Fibroblast of lung (primary cell): ENCODE data around the gene CD151. TPM values are rescaled to one million over a fixed set of nuclear protein-coding genes. Genes with fewer than 3 reads are reported as not detected.

Experiments used
- DNase-seq, 2 donors: peaks; one replicate each; pipeline versions ENCODE4 v3.0.0 to v3.0.0-alpha.2; 2010; ENCODE audit warnings: low read depth in 2 of 2
- H2AFZ ChIP-seq: 2 replicates; pipeline ENCODE4 v1.5.1; 2012; ENCODE audit warnings: low read length, control low read depth, inconsistent platforms
- H3K27ac ChIP-seq: 2 replicates; pipeline ENCODE4 v1.5.1; 2011; ENCODE audit warnings: low read length, control low read depth; ENCODE audit not compliant: insufficient read depth
- H3K27me3 ChIP-seq: 2 replicates; pipeline ENCODE4 v1.5.1; 2011; ENCODE audit warnings: mild to moderate bottlenecking, low read length; ENCODE audit not compliant: control insufficient read depth, insufficient read depth
- H3K36me3 ChIP-seq: 2 replicates; pipeline ENCODE4 v1.5.1; 2011; ENCODE audit warnings: low read length; ENCODE audit not compliant: control insufficient read depth, insufficient read depth
- H3K4me1 ChIP-seq: 2 replicates; pipeline ENCODE4 v1.5.1; 2011; ENCODE audit warnings: low read length; ENCODE audit not compliant: control insufficient read depth, insufficient read depth; ENCODE audit errors: extremely low read depth
- H3K4me2 ChIP-seq: 2 replicates; pipeline ENCODE4 v1.5.1; 2011; ENCODE audit warnings: low read length, control low read depth; ENCODE audit not compliant: insufficient read depth; ENCODE audit errors: extremely low read depth
- H3K4me3 ChIP-seq, 4 experiments: fragments of 200-600 bp in 1 of 4; sonication (generic) in 1 of 4; replicated peaks in 1 of 4; 2 replicates each; pipeline ENCODE4 v1.5.1; 2011 to 2016; ENCODE audit warnings: low read length in 4 of 4, low read depth in 3 of 4, mild to moderate bottlenecking in 3 of 4, control low read depth in 2 of 4, inconsistent platforms in 1 of 4, mixed read lengths in 1 of 4; ENCODE audit not compliant: insufficient read depth in 1 of 4; ENCODE audit errors: control extremely low read depth in 1 of 4
- H3K79me2 ChIP-seq: 2 replicates; pipeline ENCODE4 v1.5.1; 2012; ENCODE audit warnings: mild to moderate bottlenecking, low read length, inconsistent platforms; ENCODE audit not compliant: control insufficient read depth, insufficient read depth
- H3K9ac ChIP-seq: 2 replicates; pipeline ENCODE4 v1.5.1; 2011; ENCODE audit warnings: mild to moderate bottlenecking, low read length, control low read depth; ENCODE audit not compliant: insufficient read depth
- H3K9me3 ChIP-seq: 2 replicates; pipeline ENCODE4 v1.5.1; 2012; ENCODE audit warnings: low read depth, low read length; ENCODE audit not compliant: control insufficient read depth, insufficient read depth
- H4K20me1 ChIP-seq: 2 replicates; pipeline ENCODE4 v1.5.1; 2011; ENCODE audit warnings: low read length; ENCODE audit not compliant: control insufficient read depth, insufficient read depth; ENCODE audit errors: extremely low read depth
- CTCF ChIP-seq, 2 donors: IDR thresholded peaks in 1 of 2; conservative IDR thresholded peaks in 1 of 2; 1 replicate in 1 of 2; 2 replicates in 1 of 2; pipeline ENCODE4 v1.5.1; 2011 to 2012; ENCODE audit warnings: low read length in 2 of 2, control low read depth in 1 of 2, inconsistent platforms in 1 of 2, low read depth in 1 of 2, mild to moderate bottlenecking in 1 of 2
- EZH2 ChIP-seq: IDR thresholded peaks from 2 replicates; pipeline ENCODE4 v1.5.1; 2012; ENCODE audit warnings: low read length, control low read depth, mild to moderate bottlenecking; ENCODE audit errors: missing control alignments
- polyA plus RNA-seq, 2 donors: library from polyadenylated mRNA; depleted of rRNA in 1 of 2; stranded (reverse) in 1 of 2; unstranded in 1 of 2; fragments of >200 nt; gene quantifications; 2 replicates each; pipeline ENCODE4 v1.2.1, GENCODE V29; 2011 to 2012; ENCODE audit warnings: missing spikeins in 1 of 2
- total RNA-seq: library from RNA; depleted of rRNA; stranded (reverse); fragments of >200 nt; gene quantifications from 2 replicates; pipeline ENCODE4 v1.2.1, GENCODE V29; 2014

Gene CD151
- total and polyA plus RNA-seq, 2 donors (not counting 1 experiment from before 2014, with no cell fraction given): 547 to 711 TPM

- H3K9ac ChIP-seq: no peak overlapping the region
Observed at GRCh38 chr11:872799-873198, 40.0 kb downstream of the CD151 start.

GRCh38 chr11:873706-874105 lies 41.0 kb downstream of the CD151 start:
- Histone ChIP-seq H3K27ac (no peak overlapping the region), H3K36me3 (peaks cover 3% of the 10 kb centered on the region), H3K79me2 (no peaks in the 10 kb centered on the region), H3K4me3 (no peak overlapping the region), H3K4me2 (no peak overlapping the region), H2AFZ (no peak overlapping the region), H3K4me1 (peaks cover 11% of the 10 kb centered on the region), H3K9me3 (no peaks in the 10 kb centered on the region), H4K20me1 (no peaks in the 10 kb centered on the region), H3K27me3 (no peaks in the 10 kb centered on the region), H3K9ac (no peak overlapping the region)
- DNase-seq: peak in 1 of 2 donors; percentile 49
- TF ChIP-seq CTCF (conservative IDR thresholded peaks at IDR 0.05 in 1 of 2, IDR thresholded peaks at IDR 0.05 in 1 of 2; ENCODE audit: low read depth in 1 of 2, low read length in 2 of 2) (no peak), EZH2 (no peak)

More at GRCh38 chr11:872799-873198, 40.0 kb downstream of the CD151 start:
- DNase-seq: no peak
- no peaks in the 10 kb centered on the region for H3K9me3 ChIP-seq
- H3K27ac ChIP-seq: no peak overlapping the region
- H2AFZ ChIP-seq: no peak overlapping the region
- H3K4me3 ChIP-seq: no peak overlapping the region
- H4K20me1 ChIP-seq: no peaks in the 10 kb centered on the region
- TF ChIP-seq CTCF (conservative IDR thresholded peaks at IDR 0.05 in 1 of 2, IDR thresholded peaks at IDR 0.05 in 1 of 2; ENCODE audit: low read depth in 1 of 2, low read length in 2 of 2): no peak
- no peak for TF ChIP-seq EZH2
- H3K36me3 ChIP-seq: peaks cover 6% of the 10 kb centered on the region
- H3K4me2 ChIP-seq: no peak overlapping the region
- H3K79me2 ChIP-seq: no peaks in the 10 kb centered on the region
- peaks cover 11% of the 10 kb centered on the region for H3K4me1 ChIP-seq
- H3K27me3 ChIP-seq: no peaks in the 10 kb centered on the region

GRCh38 chr11:875203-875602 lies 42.5 kb downstream of the CD151 start:
- Histone ChIP-seq H3K4me1 (peaks cover 11% of the 10 kb centered on the region), H3K36me3 (no peaks in the 10 kb centered on the region), H2AFZ (no peak overlapping the region), H4K20me1 (no peaks in the 10 kb centered on the region), H3K9ac (no peak overlapping the region), H3K4me3 (no peak overlapping the region), H3K9me3 (no peaks in the 10 kb centered on the region), H3K27ac (no peak overlapping the region), H3K27me3 (no peaks in the 10 kb centered on the region), H3K79me2 (no peaks in the 10 kb centered on the region), H3K4me2 (no peak overlapping the region)
- TF ChIP-seq CTCF (conservative IDR thresholded peaks at IDR 0.05 in 1 of 2, IDR thresholded peaks at IDR 0.05 in 1 of 2; ENCODE audit: low read depth in 1 of 2, low read length in 2 of 2): no peak
- DNase-seq: no peak
